GM21423 (cell line): ENCODE results near the gene JMJD6.
"Not testable (repeated sequence)": the region's sequence is repeated elsewhere in the genome, so short reads cannot be mapped to it uniquely, and the experiment has no call there.

Experiments
- ATAC-seq: cut with Tn5 transposase; IDR thresholded peaks from one replicate; pipeline ENCODE4 v1.9.1; 2021; ENCODE audit warnings: mild to moderate bottlenecking, moderate library complexity; ENCODE audit not compliant: unreplicated experiment

Gene JMJD6

DNA sequence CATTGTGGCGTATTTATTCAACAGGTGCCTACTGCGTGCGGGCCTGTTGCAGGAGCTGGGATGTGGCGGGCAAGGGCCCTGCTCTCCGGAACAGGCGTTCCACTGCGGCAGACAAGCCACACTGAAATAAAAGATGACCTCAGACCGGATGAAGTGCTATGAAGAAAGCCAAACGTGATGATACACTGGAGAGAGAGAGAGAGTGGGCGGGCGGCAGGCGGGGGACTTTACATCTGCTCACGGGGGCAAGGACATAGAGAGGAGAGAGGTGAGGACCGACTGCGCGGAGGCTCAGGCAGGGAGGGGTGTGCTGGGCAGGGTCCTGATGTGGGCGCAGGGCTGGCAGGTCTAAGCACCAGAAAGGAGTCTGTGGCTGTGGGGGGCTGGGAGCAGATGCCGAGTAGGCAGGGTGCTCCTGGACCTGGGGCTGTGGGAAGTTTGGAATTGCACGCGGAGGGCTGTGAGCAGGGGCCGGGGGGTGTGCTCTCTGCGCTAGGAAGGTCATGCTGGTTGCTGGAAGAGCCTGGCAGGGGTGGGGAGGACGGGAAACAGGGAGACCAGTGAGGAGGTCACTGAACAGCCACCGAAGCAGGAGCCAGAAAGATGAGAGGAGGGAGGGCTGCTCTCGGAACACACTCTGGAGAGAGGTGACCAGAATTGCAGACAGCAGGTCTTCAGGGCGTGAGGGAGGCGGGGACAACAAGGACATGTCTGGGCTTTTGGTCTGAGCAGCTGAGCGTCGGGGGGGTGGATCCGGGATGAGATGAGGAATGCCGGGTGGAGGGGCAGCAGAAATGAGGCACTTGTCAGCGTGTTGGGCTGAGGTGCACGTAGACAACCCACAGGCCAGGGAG, 25.6 kb downstream of the JMJD6 start:
- no peak for ATAC-seq

DNA sequence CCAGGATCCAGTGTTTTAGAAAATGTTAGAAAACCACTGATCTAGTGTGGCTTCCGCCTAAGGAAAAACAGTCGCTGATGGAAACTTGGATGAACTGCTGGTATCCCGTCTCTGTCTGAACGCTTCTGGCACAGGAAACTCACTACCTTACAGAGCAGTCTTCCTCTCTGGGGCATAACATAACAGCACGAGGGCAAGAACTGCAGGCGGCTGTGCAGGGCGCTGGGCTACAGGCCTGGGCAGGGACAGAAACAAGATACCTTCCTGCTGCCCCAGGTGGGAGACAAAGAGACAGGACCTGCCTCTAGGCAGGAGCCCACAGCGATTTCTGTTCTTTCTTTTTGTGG, 26.2 kb downstream of the JMJD6 start:
- ATAC-seq = no peak

DNA sequence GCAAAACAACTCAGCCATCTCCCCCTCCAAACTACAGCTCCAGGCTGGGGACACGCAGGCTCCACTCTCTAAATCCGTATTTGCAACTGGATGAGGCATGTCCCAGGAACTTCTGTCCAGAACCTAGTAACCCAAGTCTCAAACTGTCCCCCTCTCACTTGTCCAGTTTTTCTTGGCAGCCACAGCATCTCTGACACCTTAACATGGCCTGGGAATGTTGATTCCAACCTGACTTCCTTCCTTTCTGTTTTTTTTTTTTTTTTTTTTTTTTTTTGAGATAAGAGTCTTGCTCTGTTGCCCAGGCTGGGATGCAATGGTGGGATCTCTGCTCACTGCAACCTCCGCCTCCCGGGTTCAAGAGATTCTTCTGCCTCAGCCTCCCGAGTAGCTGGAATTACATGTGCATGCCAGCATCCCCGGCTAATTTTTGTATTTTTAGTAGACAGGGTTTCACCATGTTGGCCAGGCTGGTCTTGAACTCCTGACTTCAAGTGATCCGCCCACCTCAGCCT, 27.9 kb downstream of the JMJD6 start:
- not testable (repeated sequence) for ATAC-seq

DNA sequence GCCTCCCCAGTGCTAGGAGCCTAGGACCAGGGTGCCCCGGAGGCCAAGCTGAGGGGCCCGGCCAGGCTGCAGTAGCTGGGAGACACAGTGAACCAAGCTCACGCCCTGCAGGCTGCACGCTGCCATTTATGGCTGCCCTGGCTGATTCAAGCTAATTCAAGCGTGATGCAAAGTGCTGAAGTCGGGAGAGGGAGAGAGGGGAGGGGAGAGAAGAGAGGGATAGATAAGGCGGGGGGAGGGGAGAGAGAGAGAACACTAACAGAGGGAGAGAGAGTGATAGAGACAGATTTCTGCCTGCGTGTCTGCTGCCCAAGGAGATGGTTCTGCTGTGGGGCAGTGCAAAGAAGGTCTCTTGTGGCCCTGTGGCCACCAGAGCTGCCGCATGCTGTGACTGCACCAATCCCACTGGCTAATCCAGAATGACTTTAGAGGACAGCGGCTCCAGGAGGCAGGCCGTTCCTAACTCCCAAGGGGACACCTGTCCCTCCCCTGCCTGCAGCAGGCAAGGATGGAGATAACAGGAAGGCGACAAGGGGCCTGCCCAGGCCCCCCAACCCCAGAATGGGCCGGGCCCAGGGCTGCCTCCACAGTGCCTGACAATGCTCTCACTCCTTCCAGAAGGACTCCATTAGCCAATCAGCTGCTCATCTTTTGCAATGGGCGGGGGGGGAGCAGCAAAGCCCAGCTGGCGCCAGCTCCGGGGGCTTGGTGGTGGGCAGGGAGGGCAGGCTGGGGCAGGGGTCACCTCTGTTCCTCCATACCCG, 28.5 kb downstream of the JMJD6 start:
- ATAC-seq = no peak

DNA sequence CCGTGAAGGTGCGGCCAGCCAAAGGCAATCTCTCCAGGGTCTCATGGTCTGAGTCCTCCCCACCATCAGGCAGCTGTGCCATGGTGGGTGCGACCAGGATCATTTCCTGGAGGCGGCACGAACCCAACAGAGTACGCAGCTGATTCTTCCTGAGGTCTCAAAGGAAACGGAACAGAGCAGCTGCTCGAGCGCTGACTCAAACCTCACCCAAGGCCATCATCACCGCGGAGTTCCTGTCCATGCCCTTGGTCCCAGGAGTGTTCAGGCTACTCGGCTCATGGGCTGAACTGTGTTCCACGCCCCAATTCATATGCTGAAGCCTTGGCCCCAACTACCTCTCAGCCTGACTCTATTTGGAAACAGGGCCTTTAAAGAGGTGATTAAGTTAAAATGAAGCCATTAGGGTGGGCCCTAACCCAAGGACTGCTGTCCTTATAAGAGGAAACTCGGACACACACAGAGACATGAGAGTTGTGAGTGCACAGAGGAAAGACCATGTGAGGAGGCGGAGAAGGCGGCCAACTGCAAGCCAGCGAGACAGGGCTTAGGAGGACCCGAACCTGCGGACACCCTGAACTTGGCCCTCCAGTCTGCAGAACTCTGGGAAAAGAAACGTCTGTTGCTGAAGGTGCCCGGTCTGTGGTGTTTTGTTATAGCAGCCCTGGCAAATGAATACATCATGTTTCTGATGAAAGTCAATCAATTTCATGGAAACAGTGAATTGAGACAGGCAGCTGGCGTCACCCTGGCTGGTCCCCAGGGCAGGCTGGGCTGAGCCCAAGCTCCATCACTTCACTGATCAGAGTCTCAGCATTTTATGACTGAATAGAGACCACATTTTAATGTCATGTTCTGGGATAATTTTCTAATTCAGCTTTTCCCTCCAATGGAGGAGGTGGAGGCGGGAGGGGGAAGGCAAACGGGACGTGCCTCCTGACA, 29.4 kb downstream of the JMJD6 start:
- peak; percentile 55 for ATAC-seq

DNA sequence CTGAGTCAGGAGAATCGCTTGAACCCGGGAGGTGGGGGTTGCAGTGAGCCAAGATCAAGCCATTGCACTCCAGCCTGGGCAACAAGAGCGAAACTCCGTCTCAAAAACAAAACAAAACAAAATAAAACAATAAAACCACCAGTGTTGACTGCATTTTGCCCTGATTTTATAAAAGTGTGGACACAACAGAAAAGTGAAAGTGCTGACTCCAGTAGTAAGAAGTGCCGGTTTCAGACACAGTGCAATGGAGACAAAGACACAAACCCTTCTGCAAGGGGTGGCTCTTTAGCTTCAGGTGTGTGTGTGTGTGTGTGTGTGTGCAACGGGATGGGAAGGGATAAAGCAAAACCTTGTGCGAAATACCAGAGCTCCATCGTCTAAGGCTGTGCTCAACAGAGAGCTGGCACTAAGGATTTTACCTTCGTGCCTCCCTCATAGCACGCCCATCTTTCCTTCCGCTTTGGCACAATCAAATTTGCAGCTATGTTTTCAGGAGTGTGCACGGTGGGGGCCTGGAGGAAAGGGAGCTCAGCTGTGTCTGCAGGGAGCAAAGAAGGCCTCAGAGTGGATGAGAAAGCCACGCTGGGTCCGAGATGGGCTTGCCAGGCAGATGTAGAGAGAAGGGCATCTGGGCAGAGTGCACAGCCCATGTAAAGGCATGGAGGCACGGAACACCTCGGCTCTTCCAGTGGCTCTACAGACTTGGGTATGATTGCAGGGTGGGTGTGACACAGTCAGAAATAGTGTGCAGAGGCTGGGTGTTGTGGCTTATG, 31.2 kb downstream of the JMJD6 start:
- ATAC-seq = no peak

DNA sequence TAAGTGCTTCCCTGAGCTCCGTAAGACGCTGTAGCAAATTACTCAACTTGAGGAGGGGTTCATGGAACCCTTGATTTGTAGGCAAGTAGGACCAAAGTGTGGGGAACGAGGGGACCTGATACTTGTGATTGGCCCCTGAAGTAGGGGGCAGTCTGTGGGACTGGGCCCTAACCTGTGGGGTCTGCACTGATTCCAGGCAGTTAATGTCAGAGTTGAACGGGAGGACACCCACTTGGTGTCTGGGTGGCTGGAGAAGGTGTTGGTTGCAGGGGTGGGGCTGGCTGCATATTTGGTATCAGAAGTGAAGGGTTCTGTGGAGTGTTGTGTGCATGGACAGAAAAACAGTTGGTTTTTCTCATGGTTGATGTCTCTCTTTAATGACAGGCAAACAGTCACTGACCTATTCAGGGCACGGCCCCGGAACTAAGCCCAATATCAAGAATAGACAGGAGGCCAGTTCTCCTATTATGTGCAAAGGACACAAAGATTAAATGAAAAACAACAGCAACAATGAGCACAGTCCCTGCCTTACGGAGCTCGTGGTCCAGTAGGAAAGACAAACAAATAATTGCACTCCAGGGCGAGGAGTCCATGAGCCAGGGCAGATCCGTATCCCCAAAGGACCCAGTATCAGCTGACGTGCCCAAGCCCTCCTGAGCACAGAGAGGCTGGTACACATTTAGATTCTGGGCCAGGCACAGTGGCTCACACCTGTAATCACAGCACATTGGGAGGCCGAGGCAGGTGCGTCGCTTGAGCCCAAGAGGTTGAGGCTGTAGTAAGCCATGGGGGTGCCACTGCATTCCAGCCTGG, 34.8 kb downstream of the JMJD6 start:
- ATAC-seq = no peak

DNA sequence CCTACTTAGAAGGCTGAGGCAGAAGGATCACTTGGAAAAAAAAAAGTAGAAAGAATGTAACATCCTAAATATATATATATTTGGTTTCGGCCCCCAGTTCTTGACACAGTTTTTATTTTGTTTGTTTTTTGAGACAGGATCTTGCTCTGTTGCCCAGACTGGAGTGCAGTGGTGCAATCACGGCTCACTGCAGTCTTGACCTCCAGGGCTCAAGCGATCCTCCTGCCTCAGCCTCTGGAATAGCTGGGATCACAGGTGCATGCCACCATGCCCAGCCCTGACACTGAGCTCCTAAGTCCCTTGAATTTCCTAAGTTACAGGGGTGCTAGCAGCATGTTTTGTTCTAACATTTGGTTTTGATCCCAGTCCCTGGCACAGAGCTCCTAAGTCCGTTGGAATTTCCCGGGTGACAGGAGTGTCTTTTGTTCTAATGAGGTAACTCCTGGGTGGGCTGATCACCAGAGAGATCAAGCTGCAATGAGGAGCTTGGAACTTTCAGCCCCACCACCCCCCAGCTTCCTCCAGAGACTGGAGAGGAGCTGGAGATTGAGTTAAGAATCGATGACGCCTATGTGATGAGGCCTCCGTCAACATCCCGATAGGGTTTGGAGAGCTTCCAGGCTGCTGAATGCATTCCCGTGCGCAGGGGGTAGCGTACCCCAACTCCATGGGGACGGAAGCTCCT, 35.7 kb downstream of the JMJD6 start:
- no peak for ATAC-seq

DNA sequence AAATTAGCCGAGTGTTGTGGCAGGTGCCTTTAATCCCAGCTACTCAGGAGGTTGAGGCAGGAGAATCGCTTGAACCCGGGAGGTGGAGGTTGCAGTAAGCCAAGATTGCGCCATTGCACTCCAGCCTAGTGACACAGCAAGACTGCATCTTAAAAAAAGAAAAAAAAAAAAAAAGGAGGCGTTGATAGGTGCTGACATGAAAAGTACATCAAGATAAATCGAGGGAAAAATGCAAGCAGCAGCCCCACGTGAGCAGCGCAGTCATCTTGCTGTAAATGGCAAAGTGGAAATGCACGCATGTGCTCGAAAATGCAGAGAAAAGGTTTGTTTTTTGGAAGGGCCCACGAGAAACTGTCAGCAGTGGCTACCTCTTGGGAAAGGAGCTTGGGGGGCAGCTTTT, 36.5 kb downstream of the JMJD6 start:
- no peak for ATAC-seq

DNA sequence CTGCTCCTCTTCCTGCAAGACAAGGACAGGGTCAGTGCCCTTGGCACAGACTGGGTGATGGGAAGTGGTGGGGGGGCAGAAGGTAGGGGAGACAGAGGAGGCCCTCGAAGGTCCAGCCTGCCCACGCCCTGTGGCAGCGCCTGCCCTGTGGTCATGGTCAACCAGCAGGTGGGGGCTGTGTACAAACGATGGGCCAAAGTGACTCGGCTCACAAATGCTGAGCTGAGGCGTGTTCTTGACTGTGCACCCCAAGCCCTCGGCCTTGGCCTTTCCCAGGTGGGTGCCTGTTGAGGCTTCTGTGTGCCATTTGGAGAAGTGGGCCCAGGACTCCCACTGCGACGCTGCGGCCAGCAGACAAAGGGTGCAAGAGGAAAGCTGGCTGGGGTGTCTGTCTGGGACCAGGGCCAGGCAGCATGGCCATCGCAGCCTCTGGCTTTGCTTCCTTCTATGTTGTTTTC, 38.2 kb downstream of the JMJD6 start:
- no peak for ATAC-seq

DNA sequence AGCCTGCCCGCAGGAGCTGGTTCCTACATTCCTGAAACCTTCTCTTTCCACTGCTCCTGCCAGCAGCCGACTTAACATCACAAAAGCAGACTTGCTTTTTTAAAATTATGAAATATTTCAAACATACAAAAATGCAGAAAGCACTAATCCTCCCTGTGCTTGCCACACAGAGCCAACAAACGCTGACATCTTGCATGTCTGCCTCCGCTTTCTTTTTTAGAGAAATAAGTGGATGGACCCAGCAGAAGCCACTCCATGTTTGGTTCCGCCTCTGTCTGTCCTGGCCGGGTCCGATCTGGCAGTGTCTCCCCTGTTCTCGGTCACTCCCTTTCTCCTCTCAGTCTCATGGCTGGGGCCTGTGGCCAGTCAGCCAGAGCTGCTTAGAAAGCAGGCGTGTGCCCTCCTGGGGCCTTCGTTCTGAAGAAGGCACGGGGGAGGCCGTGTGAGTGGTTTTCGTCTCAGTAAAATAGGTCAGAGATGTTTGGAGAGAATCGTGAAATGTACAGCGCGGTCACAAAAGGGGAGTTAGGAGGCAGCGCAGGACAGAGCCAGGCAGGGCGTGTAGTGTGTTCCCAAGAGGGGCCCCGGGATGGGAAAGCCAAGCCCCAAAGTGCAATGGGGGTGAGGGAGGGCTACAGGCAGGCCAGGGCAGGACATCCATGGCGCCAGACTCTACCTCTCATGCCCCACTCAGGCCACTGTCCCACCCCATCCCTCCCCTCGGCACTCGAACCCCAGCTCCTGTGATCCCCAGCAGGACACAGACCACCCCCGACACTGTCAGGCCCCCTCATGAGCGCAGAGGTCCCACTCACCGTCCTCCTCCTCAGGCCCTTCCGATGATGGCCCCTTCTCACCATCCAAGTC, 38.9 kb downstream of the JMJD6 start:
- ATAC-seq = no peak

DNA sequence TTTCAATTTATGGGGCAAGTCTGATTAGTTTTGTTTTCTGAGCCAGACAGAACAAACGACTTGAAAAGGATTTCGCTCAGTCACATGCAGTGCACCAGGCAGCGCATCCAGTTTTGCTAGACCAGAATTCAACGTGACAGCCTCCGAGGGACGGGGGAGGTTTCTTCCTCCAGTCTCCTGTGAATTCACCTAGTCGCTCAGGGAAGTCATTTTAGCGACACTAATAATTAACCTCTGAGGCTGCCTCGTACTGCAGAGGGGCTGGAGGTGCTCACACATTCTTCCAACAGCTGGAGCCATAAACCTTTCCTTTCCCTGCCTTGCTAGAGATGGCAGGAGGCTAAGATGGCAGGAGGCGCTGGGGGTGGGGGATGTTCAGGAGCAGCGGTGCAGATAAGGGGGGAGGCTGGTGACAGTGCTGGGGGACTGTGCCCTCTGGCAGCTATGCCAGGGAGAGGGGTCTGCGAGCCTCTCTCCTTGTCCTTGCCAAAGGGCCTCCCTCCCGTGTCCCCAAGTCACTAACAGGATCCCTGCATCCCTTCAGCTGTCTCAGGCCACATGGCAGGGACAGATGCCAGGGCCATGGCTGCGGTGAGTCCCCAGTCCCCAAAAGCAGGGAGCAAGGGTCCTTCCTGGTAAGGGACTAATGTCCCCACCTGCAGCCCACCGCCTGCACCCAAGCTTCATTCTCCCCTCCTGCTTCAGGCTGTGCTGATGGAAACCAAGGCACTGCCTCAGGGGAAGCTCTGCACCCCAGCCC, 39.7 kb downstream of the JMJD6 start:
- ATAC-seq = no peak

DNA sequence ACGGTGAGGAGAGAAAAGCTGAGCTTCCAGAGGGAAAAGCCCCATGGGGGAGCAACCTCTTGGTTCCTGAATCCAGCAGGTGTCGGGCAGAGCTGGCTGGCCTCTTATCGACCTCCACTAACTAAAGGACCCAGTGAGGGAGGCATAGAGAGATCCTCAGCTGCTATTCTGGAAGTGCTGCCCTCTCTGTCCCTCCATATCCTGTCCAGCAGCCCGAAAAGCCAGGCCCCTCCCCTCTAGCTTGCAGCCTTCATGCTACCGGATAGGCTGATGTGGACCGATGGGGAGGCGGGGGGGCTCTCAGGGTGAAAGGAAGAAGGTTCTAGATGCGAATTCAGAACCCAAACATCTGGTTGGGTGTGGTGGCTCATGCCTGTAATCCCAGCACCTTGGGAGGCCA, 40.6 kb downstream of the JMJD6 start:
- no peak for ATAC-seq

DNA sequence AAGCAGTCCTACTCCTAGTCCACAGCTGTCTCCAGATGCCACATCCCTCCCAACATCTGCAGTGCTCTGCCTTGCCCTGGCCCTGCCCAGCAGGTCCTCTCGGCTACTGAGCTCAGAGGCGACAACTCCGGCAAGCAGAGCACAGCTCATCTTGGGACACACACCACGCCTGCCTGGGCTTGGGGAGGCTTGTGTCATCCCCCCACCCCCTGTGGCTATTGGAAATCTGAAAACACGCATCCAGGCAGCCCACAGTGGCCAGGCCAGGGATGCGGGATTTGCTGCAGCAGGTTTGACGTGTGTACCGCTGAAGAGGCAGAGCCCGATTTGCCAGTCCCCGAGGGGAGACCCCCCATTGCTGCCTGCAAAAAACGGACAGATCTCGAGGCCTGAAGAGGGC, 41.0 kb downstream of the JMJD6 start:
- no peak for ATAC-seq

DNA sequence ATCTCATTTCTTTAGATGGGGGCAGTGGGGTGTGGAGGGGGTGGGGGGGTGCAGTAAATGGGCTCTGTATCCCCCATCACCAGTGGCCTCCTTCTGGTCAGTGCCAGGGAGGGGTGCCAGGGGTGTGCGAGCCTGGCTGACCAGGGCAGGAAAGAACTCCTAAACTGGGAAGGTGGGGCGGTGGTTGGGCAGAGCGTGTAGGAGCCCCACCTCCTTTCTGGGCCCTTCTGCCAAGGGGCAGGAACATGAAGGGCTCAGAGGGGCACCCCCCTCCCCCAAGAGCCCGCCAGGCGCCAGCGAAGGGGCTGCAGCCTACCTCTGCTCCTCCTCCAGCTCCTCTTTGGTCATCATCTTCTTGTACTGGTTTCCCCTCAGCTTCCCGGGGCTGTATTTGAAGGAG, 41.6 kb downstream of the JMJD6 start:
- no peak for ATAC-seq

DNA sequence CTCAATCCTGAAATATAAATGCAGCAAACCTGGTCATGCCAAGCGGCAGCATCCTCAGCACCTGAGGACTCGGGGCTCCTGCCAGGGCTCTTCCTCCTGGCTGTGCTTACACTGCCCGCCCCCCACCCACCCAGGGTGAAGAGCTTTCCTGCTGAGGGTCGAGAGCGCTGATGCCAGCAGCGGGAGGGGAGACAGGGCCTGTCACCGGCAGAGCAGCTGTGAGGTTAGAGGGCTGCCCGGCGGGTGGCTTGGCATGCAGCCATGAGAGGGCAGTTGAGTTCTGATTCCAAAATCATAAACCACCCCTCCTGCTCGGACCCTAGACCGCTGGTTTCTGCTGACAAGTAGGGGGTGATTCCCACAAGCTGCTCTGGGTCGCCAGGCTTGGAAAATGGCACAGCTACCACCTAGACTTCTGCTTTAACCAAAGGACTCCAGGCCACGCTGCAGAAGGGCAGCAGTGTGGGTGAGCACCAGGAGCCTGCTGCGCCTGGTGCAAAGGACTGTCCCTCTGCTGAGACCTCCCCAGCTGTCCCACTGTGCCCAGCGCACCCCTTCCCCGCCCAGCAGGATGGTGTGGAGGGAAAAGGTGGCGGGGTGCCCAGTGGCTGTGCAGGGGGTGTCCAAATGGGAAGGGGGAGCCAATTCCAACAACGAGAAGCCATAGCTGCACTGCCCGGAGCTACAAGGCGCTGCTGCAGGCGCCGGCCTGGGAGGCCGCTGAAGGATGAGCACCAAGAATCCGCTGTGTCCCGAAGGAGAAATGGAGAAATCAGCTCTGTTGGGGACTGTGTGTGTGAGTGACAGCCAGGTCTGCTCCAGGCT, 42.3 kb downstream of the JMJD6 start:
- ATAC-seq = no peak
